Measurements from ENCODE around the gene C6orf15.
A peak's percentile ranks its signal among the peaks of the same experiment; 100 is the strongest.

The C6orf15 gene

GRCh38 chr6:31158140-31158862 lies 45.9 kb upstream of the C6orf15 start, which contains the start of gene TCF19:
Gene TCF19, plus strand, starts transcription at chr6:31158589. Its CDS starts 881 bp downstream, at chr6:31159470.
- Histone ChIP-seq H3K4me1 (ENCODE audit: control insufficient read depth in 2 of 2, insufficient read depth in 1 of 2, low read depth in 1 of 2, low read length in 2 of 2) (peaks cover 10 to 14% of the 10 kb centered on the region in 2 donors), H2BK12ac (ENCODE audit: low read length) (no peak within 1 kb of the TSS), H3K27me3 (ENCODE audit: control insufficient read depth in 3 of 3, insufficient read depth in 3 of 3, low read depth in 1 of 3, low read length in 3 of 3) (no peaks in the 10 kb centered on the region), H2BK15ac (ENCODE audit: low read length) (no peak within 1 kb of the TSS), H3K4ac (ENCODE audit: low read length) (no peak within 1 kb of the TSS), H3K79me1 (ENCODE audit: low read depth, low read length) (no peaks in the 10 kb centered on the region), H3K18ac (ENCODE audit: low read length) (peak within 1 kb of the TSS; percentile 93), H3K27ac (replicated peaks; ENCODE audit: low read length) (peak within 1 kb of the TSS; percentile 88), H4K8ac (ENCODE audit: low read depth, low read length) (no peak within 1 kb of the TSS), H3K4me2 (ENCODE audit: insufficient read depth, low read length, poor library complexity, severe bottlenecking) (peak within 1 kb of the TSS; percentile 91), H2BK5ac (ENCODE audit: low read length) (no peak within 1 kb of the TSS), H2AFZ (ENCODE audit: low read length) (peak within 1 kb of the TSS; percentile 95), H3K9me3 (replicated peaks in 1 of 2; ENCODE audit: control insufficient read depth in 2 of 2, insufficient read depth in 1 of 2, low read depth in 1 of 2, low read length in 2 of 2) (no peaks in the 10 kb centered on the region), H2BK120ac (ENCODE audit: low read depth, low read length) (no peak within 1 kb of the TSS), H3K36me3 (replicated peaks in 1 of 2; ENCODE audit: control insufficient read depth in 2 of 2, insufficient read depth in 2 of 2, low read length in 2 of 2) (peaks cover 14 to 55% of the 10 kb centered on the region in 2 donors), H4K91ac (ENCODE audit: low read depth, low read length, poor library complexity) (no peak within 1 kb of the TSS), H3K23ac (ENCODE audit: low read depth, low read length, poor library complexity) (peak within 1 kb of the TSS; percentile 74), H3K14ac (ENCODE audit: low read length) (peak within 1 kb of the TSS; percentile 78), H3K4me3 (ENCODE audit: low read length in 2 of 2) (peak within 1 kb of the TSS; percentile 79 to 93), H2AK5ac (ENCODE audit: low read depth, low read length) (no peak within 1 kb of the TSS), H3K9ac (ENCODE audit: low read depth, low read length, poor library complexity) (peak within 1 kb of the TSS; percentile 89)
- no CpG with 5 or more reads among the region's 65 CpGs for WGBS, 2 donors (ENCODE audit: extremely low coverage in 2 of 2, insufficient read length in 2 of 2, insufficient replicate concordance in 1 of 2)
- peak; percentile 99 for DNase-seq (ENCODE audit: low spot score)

GRCh38 chr6:31157513-31158139 lies 45.3 kb upstream of the C6orf15 start, which contains the start of gene CCHCR1:
Gene CCHCR1, minus strand, starts transcription at chr6:31157802. Its CDS starts 202 bp downstream, at chr6:31157600.
- Histone ChIP-seq H2BK12ac (ENCODE audit: low read length) (no peak within 1 kb of the TSS), H3K36me3 (replicated peaks in 1 of 2; ENCODE audit: control insufficient read depth in 2 of 2, insufficient read depth in 2 of 2, low read length in 2 of 2) (peaks cover 14 to 48% of the 10 kb centered on the region in 2 donors), H3K9me3 (replicated peaks in 1 of 2; ENCODE audit: control insufficient read depth in 2 of 2, insufficient read depth in 1 of 2, low read depth in 1 of 2, low read length in 2 of 2) (no peaks in the 10 kb centered on the region), H3K27me3 (ENCODE audit: control insufficient read depth in 3 of 3, insufficient read depth in 3 of 3, low read depth in 1 of 3, low read length in 3 of 3) (no peaks in the 10 kb centered on the region), H2BK5ac (ENCODE audit: low read length) (no peak within 1 kb of the TSS), H2AFZ (ENCODE audit: low read length) (peak within 1 kb of the TSS; percentile 95), H2AK5ac (ENCODE audit: low read depth, low read length) (no peak within 1 kb of the TSS), H3K27ac (replicated peaks; ENCODE audit: low read length) (peak within 1 kb of the TSS; percentile 88), H3K4me3 (ENCODE audit: low read length in 2 of 2) (peak within 1 kb of the TSS; percentile 79 to 93), H3K9ac (ENCODE audit: low read depth, low read length, poor library complexity) (peak within 1 kb of the TSS; percentile 89), H3K18ac (ENCODE audit: low read length) (peak within 1 kb of the TSS; percentile 93), H3K4me2 (ENCODE audit: insufficient read depth, low read length, poor library complexity, severe bottlenecking) (peak within 1 kb of the TSS; percentile 91), H4K91ac (ENCODE audit: low read depth, low read length, poor library complexity) (no peak within 1 kb of the TSS), H3K23ac (ENCODE audit: low read depth, low read length, poor library complexity) (peak within 1 kb of the TSS; percentile 74), H2BK120ac (ENCODE audit: low read depth, low read length) (no peak within 1 kb of the TSS), H3K79me1 (ENCODE audit: low read depth, low read length) (peaks cover 2% of the 10 kb centered on the region), H3K4ac (ENCODE audit: low read length) (no peak within 1 kb of the TSS), H4K8ac (ENCODE audit: low read depth, low read length) (no peak within 1 kb of the TSS), H3K4me1 (ENCODE audit: control insufficient read depth in 2 of 2, insufficient read depth in 1 of 2, low read depth in 1 of 2, low read length in 2 of 2) (peaks cover 10 to 14% of the 10 kb centered on the region in 2 donors), H3K14ac (ENCODE audit: low read length) (peak within 1 kb of the TSS; percentile 78), H2BK15ac (ENCODE audit: low read length) (no peak within 1 kb of the TSS)
- WGBS, 2 donors (ENCODE audit: extremely low coverage in 2 of 2, insufficient read length in 2 of 2, insufficient replicate concordance in 1 of 2) = no CpG with 5 or more reads among the region's 14 CpGs
- DNase-seq (ENCODE audit: low spot score) = no peak

DNA sequence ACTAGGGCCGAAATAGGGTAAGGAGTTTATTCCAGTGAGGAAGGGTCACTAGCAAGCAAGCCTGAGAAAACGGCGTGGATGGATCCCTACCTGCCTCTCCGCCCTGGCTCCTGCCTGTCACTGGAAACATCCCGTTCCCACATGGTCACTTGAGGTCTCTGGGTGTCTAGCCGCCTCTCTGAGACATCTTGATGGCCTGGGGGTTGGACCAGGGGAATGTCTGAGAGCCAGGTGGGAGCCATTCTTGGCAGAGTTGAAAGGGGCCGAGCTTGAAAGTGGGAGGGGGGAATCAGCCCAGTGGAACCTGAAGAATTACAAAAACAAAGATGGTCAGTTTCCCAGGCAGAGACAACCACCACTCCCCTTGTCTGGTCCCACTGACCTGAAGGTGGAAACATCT lies 44.3 kb upstream of the C6orf15 start:
- H3K79me1 ChIP-seq (ENCODE audit: low read depth, low read length) = peaks cover 2% of the 10 kb centered on the region
- H3K4me2 ChIP-seq (ENCODE audit: insufficient read depth, low read length, poor library complexity, severe bottlenecking) = no peak overlapping the region
- H3K9me3 ChIP-seq (replicated peaks in 1 of 2; ENCODE audit: control insufficient read depth in 2 of 2, insufficient read depth in 1 of 2, low read depth in 1 of 2, low read length in 2 of 2) = no peaks in the 10 kb centered on the region
- no peaks in the 10 kb centered on the region for H3K27me3 ChIP-seq (ENCODE audit: control insufficient read depth in 3 of 3, insufficient read depth in 3 of 3, low read depth in 1 of 3, low read length in 3 of 3)
- no peak overlapping the region for H2AFZ ChIP-seq (ENCODE audit: low read length)
- no peak overlapping the region for H3K9ac ChIP-seq (ENCODE audit: low read depth, low read length, poor library complexity)
- H3K23ac ChIP-seq (ENCODE audit: low read depth, low read length, poor library complexity) = no peak overlapping the region
- peaks cover 10 to 14% of the 10 kb centered on the region in 2 donors for H3K4me1 ChIP-seq (ENCODE audit: control insufficient read depth in 2 of 2, insufficient read depth in 1 of 2, low read depth in 1 of 2, low read length in 2 of 2)
- H2BK12ac ChIP-seq (ENCODE audit: low read length) = no peak overlapping the region
- peaks cover 14 to 38% of the 10 kb centered on the region in 2 donors for H3K36me3 ChIP-seq (replicated peaks in 1 of 2; ENCODE audit: control insufficient read depth in 2 of 2, insufficient read depth in 2 of 2, low read length in 2 of 2)
- no peak overlapping the region for H2BK15ac ChIP-seq (ENCODE audit: low read length)
- H2BK120ac ChIP-seq (ENCODE audit: low read depth, low read length) = no peak overlapping the region
- no peak overlapping the region for H4K91ac ChIP-seq (ENCODE audit: low read depth, low read length, poor library complexity)
- no peak overlapping the region for H4K8ac ChIP-seq (ENCODE audit: low read depth, low read length)
- no peak overlapping the region for H2AK5ac ChIP-seq (ENCODE audit: low read depth, low read length)
- H3K18ac ChIP-seq (ENCODE audit: low read length) = no peak overlapping the region
- no CpG with 5 or more reads among the region's 7 CpGs for WGBS, 2 donors (ENCODE audit: extremely low coverage in 2 of 2, insufficient read length in 2 of 2, insufficient replicate concordance in 1 of 2)
- H3K4me3 ChIP-seq (ENCODE audit: low read length in 2 of 2) = no peak overlapping the region
- H3K14ac ChIP-seq (ENCODE audit: low read length) = no peak overlapping the region
- no peak overlapping the region for H2BK5ac ChIP-seq (ENCODE audit: low read length)
- H3K4ac ChIP-seq (ENCODE audit: low read length) = no peak overlapping the region
- DNase-seq (ENCODE audit: low spot score) = no peak
- no peak overlapping the region for H3K27ac ChIP-seq (replicated peaks; ENCODE audit: low read length)

DNA sequence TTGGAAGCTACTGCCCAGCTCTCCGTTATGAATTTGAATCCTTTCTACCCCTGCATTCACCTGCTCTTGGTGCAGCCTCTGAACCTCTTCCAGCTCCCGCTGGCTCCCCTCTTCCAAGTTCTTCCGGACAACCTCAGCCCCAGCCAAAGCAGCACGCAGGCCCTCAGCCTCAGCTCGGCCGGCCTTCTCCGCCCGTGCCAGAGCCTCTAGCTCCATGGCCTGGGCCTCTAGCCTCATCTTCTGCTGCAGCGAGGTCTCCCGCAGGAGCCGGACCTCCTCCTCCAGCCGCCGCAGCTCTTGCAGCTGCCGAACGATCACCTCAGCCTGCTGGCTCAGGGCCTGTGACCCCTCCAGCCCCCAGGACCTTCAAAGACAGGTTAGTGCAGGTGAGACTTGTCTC lies 42.1 kb upstream of the C6orf15 start:
- Histone ChIP-seq H2BK15ac (ENCODE audit: low read length) (no peak overlapping the region), H3K79me1 (ENCODE audit: low read depth, low read length) (peaks cover 2% of the 10 kb centered on the region), H3K27me3 (ENCODE audit: control insufficient read depth in 3 of 3, insufficient read depth in 3 of 3, low read depth in 1 of 3, low read length in 3 of 3) (no peaks in the 10 kb centered on the region), H2AK5ac (ENCODE audit: low read depth, low read length) (no peak overlapping the region), H3K36me3 (replicated peaks in 1 of 2; ENCODE audit: control insufficient read depth in 2 of 2, insufficient read depth in 2 of 2, low read length in 2 of 2) (peaks cover 29 to 47% of the 10 kb centered on the region in 2 donors), H3K9me3 (replicated peaks in 1 of 2; ENCODE audit: control insufficient read depth in 2 of 2, insufficient read depth in 1 of 2, low read depth in 1 of 2, low read length in 2 of 2) (no peaks in the 10 kb centered on the region), H2BK120ac (ENCODE audit: low read depth, low read length) (no peak overlapping the region), H3K4me1 (ENCODE audit: control insufficient read depth in 2 of 2, insufficient read depth in 1 of 2, low read depth in 1 of 2, low read length in 2 of 2) (peaks cover 8 to 11% of the 10 kb centered on the region in 2 donors), H3K9ac (ENCODE audit: low read depth, low read length, poor library complexity) (no peak overlapping the region), H3K23ac (ENCODE audit: low read depth, low read length, poor library complexity) (no peak overlapping the region), H4K8ac (ENCODE audit: low read depth, low read length) (no peak overlapping the region), H3K4me2 (ENCODE audit: insufficient read depth, low read length, poor library complexity, severe bottlenecking) (no peak overlapping the region), H3K14ac (ENCODE audit: low read length) (no peak overlapping the region), H3K27ac (replicated peaks; ENCODE audit: low read length) (no peak overlapping the region), H3K4ac (ENCODE audit: low read length) (no peak overlapping the region), H2AFZ (ENCODE audit: low read length) (no peak overlapping the region), H3K4me3 (ENCODE audit: low read length in 2 of 2) (no peak overlapping the region), H3K18ac (ENCODE audit: low read length) (no peak overlapping the region), H2BK12ac (ENCODE audit: low read length) (no peak overlapping the region), H2BK5ac (ENCODE audit: low read length) (no peak overlapping the region), H4K91ac (ENCODE audit: low read depth, low read length, poor library complexity) (no peak overlapping the region)
- DNase-seq (ENCODE audit: low spot score) = no peak
- WGBS, 2 donors (ENCODE audit: extremely low coverage in 2 of 2, insufficient read length in 2 of 2, insufficient replicate concordance in 1 of 2) = no CpG with 5 or more reads among the region's 15 CpGs

Measured in neuronal stem cell (in vitro differentiated cells).